ENCODE data around the gene TGFBR1.

- TF ChIP-seq CTCF (IDR thresholded peaks at IDR 0.05; ENCODE audit: poor library complexity): no peak
- TF ChIP-seq EZH2phosphoT487 (IDR thresholded peaks at IDR 0.05; ENCODE audit: low read depth, severe bottlenecking, unreplicated experiment): no peak
Measured at GRCh38 chr9:99141849-99142248, 36.9 kb downstream of the TGFBR1 start.
